DOHH2 (cell line): ENCODE results near the gene RCOR3.

Source experiments
- CTCF ChIP-seq: fragments of 200-600 bp; sonication (generic); IDR thresholded peaks from one replicate; pipeline ENCODE4 v1.5.1; 2014; ENCODE audit warnings: antibody characterized with exemption, mild to moderate bottlenecking, low read depth, low read length; ENCODE audit not compliant: poor library complexity, severe bottlenecking
- EZH2phosphoT487 ChIP-seq: fragments of 200-600 bp; sonication (generic); IDR thresholded peaks from 2 replicates; pipeline ENCODE4 v1.6.1; 2017; ENCODE audit warnings: borderline replicate concordance, mild to moderate bottlenecking, antibody characterized with exemption, low read length, moderate library complexity, mixed read lengths

- no peak for TF ChIP-seq CTCF
- TF ChIP-seq EZH2phosphoT487: no peak
Observed at GRCh38 chr1:211332830-211333229, 73.7 kb downstream of the RCOR3 start.
